D721Med (cell line): Measurements from ENCODE around the gene DGKQ.
"Not testable (repeated sequence)": the region's sequence is repeated elsewhere in the genome, so short reads cannot be mapped to it uniquely, and the experiment has no call there.

Source experiments
- DNase-seq: peaks from one replicate; pipeline ENCODE4 v3.0.0; 2011; ENCODE audit warnings: low spot score; ENCODE audit not compliant: insufficient read length
- FAIRE-seq: peaks from 2 replicates; lab custom pipeline; 2011; peaks lifted over from hg19 to GRCh38; lab: Jason Lieb, UNC
- TF ChIP-seq, protein P1 (sequence below): IDR thresholded peaks from 2 replicates; pipeline ENCODE4 v1.5.1; 2012; ENCODE audit warnings: mild to moderate bottlenecking, control low read depth; ENCODE audit not compliant: insufficient read depth; ENCODE audit errors: missing control alignments

DGKQ gene

DNA sequence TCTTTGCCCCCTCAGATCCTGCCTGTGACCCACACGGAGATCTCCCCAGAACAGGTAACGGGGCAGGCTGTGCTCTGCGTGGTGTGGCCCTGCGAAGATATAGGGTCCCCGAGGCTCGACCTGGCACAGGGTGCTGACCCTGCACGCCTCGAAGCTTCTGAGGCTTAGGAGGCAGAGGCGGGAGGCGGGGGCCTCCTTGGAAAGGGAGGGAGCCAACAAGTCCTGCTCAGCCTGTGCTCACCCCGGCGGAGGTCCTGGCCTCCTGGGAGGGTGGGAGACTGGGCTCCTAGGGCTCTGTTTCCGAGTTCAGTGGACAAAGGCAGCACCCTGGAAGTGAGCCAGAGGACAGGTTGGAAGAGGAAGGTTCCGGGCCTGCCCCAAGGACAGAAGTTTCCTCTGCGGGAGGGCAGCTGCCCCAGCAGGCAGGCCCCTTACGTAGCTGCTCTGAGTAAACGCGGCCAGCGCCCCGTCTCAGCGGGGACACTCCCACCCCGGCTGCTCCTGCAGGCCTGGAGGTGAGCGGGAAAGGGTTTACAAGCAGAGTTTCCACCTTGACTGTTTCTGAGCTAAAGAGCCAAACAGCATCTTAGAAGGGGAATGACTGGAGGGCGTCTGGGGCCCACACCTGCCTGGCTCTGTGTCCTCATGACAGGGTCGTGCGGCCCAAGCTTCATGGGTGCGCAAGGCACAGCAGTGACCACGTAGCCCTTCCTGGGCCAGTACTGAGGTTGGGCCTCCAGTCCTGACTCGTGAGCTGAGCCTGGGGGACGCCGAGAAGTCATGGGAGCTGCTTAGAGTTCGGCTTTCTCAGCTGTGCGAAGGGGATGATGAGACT is 25.1 kb downstream of the DGKQ start:
- DNase-seq: no peak
- FAIRE-seq: no peak
- TF ChIP-seq, protein P1, sequence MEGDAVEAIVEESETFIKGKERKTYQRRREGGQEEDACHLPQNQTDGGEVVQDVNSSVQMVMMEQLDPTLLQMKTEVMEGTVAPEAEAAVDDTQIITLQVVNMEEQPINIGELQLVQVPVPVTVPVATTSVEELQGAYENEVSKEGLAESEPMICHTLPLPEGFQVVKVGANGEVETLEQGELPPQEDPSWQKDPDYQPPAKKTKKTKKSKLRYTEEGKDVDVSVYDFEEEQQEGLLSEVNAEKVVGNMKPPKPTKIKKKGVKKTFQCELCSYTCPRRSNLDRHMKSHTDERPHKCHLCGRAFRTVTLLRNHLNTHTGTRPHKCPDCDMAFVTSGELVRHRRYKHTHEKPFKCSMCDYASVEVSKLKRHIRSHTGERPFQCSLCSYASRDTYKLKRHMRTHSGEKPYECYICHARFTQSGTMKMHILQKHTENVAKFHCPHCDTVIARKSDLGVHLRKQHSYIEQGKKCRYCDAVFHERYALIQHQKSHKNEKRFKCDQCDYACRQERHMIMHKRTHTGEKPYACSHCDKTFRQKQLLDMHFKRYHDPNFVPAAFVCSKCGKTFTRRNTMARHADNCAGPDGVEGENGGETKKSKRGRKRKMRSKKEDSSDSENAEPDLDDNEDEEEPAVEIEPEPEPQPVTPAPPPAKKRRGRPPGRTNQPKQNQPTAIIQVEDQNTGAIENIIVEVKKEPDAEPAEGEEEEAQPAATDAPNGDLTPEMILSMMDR: no peak

DNA sequence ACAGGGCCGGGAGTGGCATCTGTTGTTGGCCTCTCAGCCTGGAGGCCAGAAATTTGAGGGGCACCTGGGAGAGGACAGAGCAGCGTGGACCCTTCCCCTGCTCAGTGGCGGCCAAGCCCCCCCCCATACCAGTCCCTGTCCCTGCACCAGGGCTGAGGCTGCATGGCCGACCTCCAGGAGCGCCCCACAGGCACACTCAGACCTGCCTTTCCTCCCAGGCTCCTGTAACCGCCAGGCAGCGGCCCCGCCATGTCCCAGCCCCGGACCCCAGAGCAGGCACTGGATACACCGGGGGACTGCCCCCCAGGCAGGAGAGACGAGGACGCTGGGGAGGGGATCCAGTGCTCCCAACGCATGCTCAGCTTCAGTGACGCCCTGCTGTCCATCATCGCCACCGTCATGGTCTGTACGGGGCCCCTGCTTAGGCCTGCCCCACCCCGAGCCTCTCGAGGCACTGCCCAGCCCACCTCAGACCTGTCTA is 25.8 kb downstream of the DGKQ start:
- TF ChIP-seq, protein P1: no peak
- FAIRE-seq: no peak
- DNase-seq: no peak

DNA sequence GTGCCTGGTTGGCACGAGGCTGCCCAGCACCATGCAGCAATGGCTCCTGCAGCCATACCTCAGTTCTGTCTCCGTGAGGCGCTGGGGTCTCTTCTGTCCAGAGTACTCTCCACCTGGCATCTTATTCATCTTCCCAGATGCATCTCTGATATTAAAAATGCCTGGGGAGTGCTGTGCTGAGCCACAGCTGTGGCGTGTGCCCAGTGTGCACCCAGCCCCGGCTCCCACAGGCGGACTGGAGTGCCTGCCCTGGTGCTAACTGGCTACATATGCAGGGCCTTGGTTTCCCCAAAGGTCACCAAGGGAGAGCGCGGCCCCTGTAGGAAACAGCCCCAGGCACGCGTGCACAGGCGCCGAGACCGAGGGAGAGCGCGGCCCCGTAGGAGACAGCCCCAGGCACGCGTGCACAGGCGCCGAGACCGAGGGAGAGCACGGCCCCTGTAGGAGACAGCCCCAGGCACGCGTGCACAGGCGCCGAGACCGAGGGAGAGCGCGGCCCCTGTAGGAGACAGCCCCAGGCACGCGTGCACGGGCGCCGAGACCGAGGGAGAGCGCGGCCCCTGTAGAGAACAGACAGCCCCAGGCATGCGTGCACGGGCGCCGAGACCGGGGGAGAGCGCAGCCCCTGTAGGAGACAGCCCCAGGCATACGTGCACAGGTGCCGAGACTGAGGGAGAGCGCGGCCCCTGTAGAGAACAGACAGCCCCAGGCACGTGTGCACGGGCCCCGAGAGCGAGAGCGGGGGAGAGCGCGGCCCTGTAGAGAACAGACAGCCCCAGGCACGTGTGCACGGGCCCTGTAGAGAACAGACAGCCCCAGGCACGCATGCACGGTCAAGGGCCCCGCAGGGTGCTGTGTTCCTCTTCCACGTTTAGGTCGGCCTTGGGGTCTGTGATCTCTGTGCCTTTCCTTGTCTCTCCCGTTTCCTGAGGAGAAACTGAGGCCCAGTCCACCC is 26.6 kb downstream of the DGKQ start:
- DNase-seq: no peak
- TF ChIP-seq, protein P1: no peak
- FAIRE-seq: no peak

DNA sequence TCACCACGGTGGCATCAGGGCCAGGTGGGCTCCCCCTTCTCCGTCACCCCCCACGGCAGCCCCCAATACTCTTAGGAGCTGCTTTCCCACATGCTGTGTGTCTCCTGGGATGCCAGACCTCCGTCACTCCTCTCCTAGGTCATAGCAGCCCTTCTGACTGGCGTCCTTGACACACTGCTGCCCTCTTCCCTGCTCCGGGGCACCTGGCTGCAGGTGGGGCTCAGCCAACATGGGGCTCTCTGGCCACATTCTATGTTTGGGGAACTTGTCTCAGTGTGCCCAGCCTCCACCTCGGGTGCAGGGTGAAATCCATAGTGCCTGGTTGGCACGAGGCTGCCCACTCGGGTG is 27.3 kb downstream of the DGKQ start:
- TF ChIP-seq, protein P1: no peak
- no peak for DNase-seq
- FAIRE-seq: no peak

DNA sequence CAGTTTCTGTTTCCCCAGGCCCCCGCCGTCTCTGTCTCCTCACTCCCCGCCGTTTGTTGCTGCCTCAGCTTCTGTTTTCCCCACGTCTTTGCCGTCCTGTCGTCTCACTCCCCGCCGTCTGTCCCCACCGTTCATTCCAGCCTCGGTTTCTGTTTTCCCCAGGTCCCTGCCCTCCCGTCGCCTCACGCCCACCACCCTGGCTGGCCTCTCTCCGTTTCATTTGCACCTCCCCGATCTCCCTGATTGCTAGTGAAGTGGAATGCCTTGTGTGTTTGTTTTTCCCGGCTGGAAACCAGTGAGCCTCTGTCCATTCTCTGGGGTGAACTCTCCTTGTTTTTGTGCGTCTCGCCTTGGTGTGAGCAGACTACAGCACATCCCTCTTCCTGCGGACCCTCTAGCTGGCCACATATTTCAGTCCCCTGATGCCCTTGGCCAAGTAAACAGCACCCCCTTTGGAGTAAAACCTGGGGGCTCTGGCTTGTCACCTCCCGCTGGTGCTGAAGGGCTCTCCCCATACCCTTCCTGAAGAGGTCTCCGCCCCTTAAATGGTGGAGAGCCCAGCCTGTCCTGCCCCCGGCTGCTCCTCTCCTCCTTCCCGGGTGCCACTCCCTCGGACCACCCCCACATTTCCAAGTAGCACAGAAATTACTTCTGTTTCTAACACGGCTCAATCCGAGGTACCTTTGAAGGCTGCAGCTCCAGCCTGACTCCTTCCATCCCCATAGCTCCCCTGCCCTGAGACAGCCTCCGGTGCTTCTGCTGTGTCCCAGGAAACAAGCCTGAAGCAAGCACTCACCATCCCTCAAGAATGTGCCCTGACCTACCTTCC is 27.9 kb downstream of the DGKQ start:
- FAIRE-seq (no peak), DNase-seq (no peak)
- TF ChIP-seq, protein P1: no peak

DNA sequence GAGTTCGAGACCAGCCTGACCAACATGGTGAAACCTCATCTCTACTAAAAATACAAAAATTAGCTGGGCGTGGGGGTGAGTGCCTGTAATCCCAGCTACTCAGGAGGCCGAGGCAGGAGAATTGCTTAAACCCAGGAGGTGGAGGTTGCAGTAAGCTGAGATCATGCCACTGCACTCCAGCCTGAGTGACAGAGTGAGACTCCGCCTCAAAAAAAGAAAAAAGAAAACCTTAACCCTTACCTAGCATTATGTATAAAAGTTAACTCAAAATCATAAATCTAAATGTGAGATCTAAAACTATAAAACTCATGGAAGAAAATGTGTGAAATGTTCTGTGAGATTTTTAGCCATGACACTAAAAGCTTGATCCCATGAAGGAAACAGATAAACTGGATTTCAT is 33.9 kb downstream of the DGKQ start:
- not testable (repeated sequence) for DNase-seq, FAIRE-seq

DNA sequence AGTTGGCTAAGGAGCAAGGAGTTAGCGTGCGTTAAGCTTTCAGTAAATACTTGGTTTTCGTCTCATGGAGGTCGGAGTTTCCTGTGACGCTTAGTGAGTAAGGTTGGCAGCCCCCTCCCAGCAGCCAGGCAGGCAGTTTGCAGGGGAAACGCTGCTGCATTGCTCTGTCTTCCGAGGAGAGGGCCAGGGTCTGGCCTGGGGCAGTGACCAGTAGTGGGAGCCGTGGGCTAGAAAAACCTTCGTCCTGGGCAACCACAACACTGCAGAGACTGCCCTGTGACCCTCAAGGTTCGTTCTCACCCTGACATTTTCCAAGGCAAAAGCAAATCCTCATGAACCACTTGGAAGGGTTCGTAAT is 40.7 kb downstream of the DGKQ start:
- TF ChIP-seq, protein P1: no peak
- FAIRE-seq (no peak), DNase-seq (no peak)
